K562 (cell line): ENCODE measurements around the gene MOCS3. TPM values are rescaled to one million over a fixed set of nuclear protein-coding genes. Genes with fewer than 3 reads are reported as not detected.

Source experiments
- ATAC-seq: fragments of 200-7000 bp; cut with Tn5 transposase; 3 replicates; pipeline ENCODE4 v1.9.1; 2020; ENCODE audit warnings: moderate library complexity
- BruUV-seq: library from RNA; stranded (reverse); fragments of 400-500 nt; replicated peaks from 2 replicates; lab custom pipeline; 2021; lab: Mats Ljungman, UMichigan
- CTCF ChIA-PET: fragments of 300-600 bp; formaldehyde crosslinking; extraction: SDS; loops from one replicate; lab custom pipeline; 2021; ENCODE audit warnings: low intra/inter-chr PET ratio; lab: Yijun Ruan, JAX
- POLR2A ChIA-PET: fragments of 300-600, 350-650 bp; sonication (Branson Sonifier 250); formaldehyde crosslinking; extraction: SDS; loops from one replicate; lab custom pipeline; 2021; ENCODE audit warnings: antibody characterized with exemption, inconsistent platforms; lab: Yijun Ruan, JAX
- DNase-seq, 4 experiments: peaks; one replicate each; pipeline versions ENCODE4 v3.0.0 to v3.0.0-alpha.2; 2011 to 2018; ENCODE audit warnings: low spot score in 3 of 4, mixed read lengths in 3 of 4; ENCODE audit errors: extremely low read depth in 1 of 4
- FAIRE-seq: peaks from 2 replicates; lab custom pipeline; 2011; peaks lifted over from hg19 to GRCh38; lab: Jason Lieb, UNC
- H2AFZ ChIP-seq: 2 replicates; pipeline ENCODE4 v1.6.0; 2011; ENCODE audit warnings: low read depth, low read length, control low read depth, inconsistent platforms
- H3K27ac ChIP-seq: fragments of 200-600 bp; 3 replicates; pipeline ENCODE4 v1.8.0; 2011; ENCODE audit warnings: low read depth, mild to moderate bottlenecking, control low read depth, inconsistent platforms, low read length, moderate library complexity, mixed read lengths; ENCODE audit errors: extremely low read depth
- H3K27me3 ChIP-seq, 2 experiments: fragments of 300-600 bp in 1 of 2; 2 replicates in 1 of 2; 3 replicates in 1 of 2; pipeline versions ENCODE4 v1.6.0 to v1.8.0; 2011; ENCODE audit warnings: inconsistent platforms in 2 of 2, low read length in 2 of 2, mild to moderate bottlenecking in 1 of 2, mixed read lengths in 1 of 2, moderate library complexity in 1 of 2; ENCODE audit not compliant: control insufficient read depth in 2 of 2, insufficient read depth in 2 of 2
- H3K36me3 ChIP-seq: fragments of 300-600 bp; 3 replicates; pipeline ENCODE4 v1.8.0; 2011; ENCODE audit warnings: mild to moderate bottlenecking, low read length, inconsistent platforms; ENCODE audit not compliant: control insufficient read depth, insufficient read depth
- H3K4me1 ChIP-seq, 2 experiments: fragments of 200-600 bp in 1 of 2; replicated peaks in 1 of 2; 2 replicates in 1 of 2; 3 replicates in 1 of 2; pipeline versions ENCODE4 v1.5.1 to v1.8.0; 2011; ENCODE audit warnings: inconsistent platforms in 2 of 2, low read length in 2 of 2, mild to moderate bottlenecking in 1 of 2, mixed read lengths in 1 of 2, moderate library complexity in 1 of 2; ENCODE audit not compliant: control insufficient read depth in 2 of 2, insufficient read depth in 2 of 2
- H3K4me2 ChIP-seq: 2 replicates; pipeline ENCODE4 v1.6.1; 2011; ENCODE audit warnings: low read length, control low read depth, inconsistent platforms, mixed read lengths; ENCODE audit not compliant: insufficient read depth
- H3K4me3 ChIP-seq: fragments of 200-600 bp; sonication (generic), shearing (Covaris generic); 2 replicates; pipeline ENCODE4 v1.5.1; 2016; ENCODE audit warnings: control low read depth, inconsistent platforms
- H3K79me2 ChIP-seq: fragments of 200-600 bp; 3 replicates; pipeline ENCODE4 v1.8.0; 2011; ENCODE audit warnings: low read length, inconsistent platforms; ENCODE audit not compliant: control insufficient read depth, insufficient read depth
- H3K9ac ChIP-seq, 2 experiments: 2 replicates each; pipeline versions ENCODE4 v1.6.0 to v1.6.1; 2011; ENCODE audit warnings: low read depth in 2 of 2, low read length in 2 of 2, control low read depth in 1 of 2, inconsistent platforms in 1 of 2, mild to moderate bottlenecking in 1 of 2, mixed read lengths in 1 of 2; ENCODE audit not compliant: insufficient read depth in 1 of 2
- H3K9me1 ChIP-seq: one replicate; pipeline ENCODE4 v1.6.0; 2011; ENCODE audit warnings: inconsistent platforms, mild to moderate bottlenecking, low read length, moderate library complexity; ENCODE audit not compliant: control insufficient read depth, insufficient read depth
- H3K9me3 ChIP-seq: replicated peaks from 2 replicates; pipeline ENCODE4 v1.5.1; 2011; ENCODE audit warnings: low read depth, low read length, inconsistent platforms; ENCODE audit not compliant: control insufficient read depth, insufficient read depth
- H4K20me1 ChIP-seq: replicated peaks from 2 replicates; pipeline ENCODE4 v1.6.1; 2011; ENCODE audit warnings: low read length, inconsistent platforms, mixed read lengths; ENCODE audit not compliant: control insufficient read depth, insufficient read depth
- ATF3 ChIP-seq, 2 experiments: fragments of 450-650 bp in 1 of 2; sonication (generic) in 1 of 2; formaldehyde crosslinking in 1 of 2; IDR thresholded peaks in 1 of 2; conservative IDR thresholded peaks in 1 of 2; 2 replicates each; pipeline versions ENCODE4 v1.6.1 to v1.8.1; 2016 to 2023; ENCODE audit warnings: mild to moderate bottlenecking in 2 of 2, moderate library complexity in 2 of 2, inconsistent platforms in 1 of 2, missing genetic modification reagents in 1 of 2
- CBFA2T2 ChIP-seq: fragments of 450-650 bp; conservative IDR thresholded peaks from 2 replicates; pipeline ENCODE4 v1.6.1; 2017; ENCODE audit warnings: mild to moderate bottlenecking
- ELK3 ChIP-seq: fragments of 450-650 bp; formaldehyde crosslinking; IDR thresholded peaks from 2 replicates; pipeline ENCODE4 v1.4.0; 2020; ENCODE audit warnings: mild to moderate bottlenecking
- EP300 ChIP-seq: IDR thresholded peaks from 2 replicates; pipeline ENCODE4 v1.6.1; 2012; ENCODE audit warnings: low read length, improper control_type of control experiment
- EWSR1 ChIP-seq: fragments of 450-650 bp; IDR thresholded peaks from 2 replicates; pipeline ENCODE4 v1.6.1; 2018; ENCODE audit warnings: borderline replicate concordance, mild to moderate bottlenecking, low read depth, moderate library complexity; ENCODE audit not compliant: partially characterized antibody
- HOXB6 ChIP-seq: fragments of 250-450 bp; sonication (Bioruptor Pico); IDR thresholded peaks from 2 replicates; pipeline ENCODE4 v1.5.1; 2022; ENCODE audit warnings: mild to moderate bottlenecking, borderline replicate concordance
- MYC ChIP-seq, 2 experiments: fragments of 250-450 bp in 1 of 2; sonication (Bioruptor Pico) in 1 of 2; IDR thresholded peaks; 2 replicates each; pipeline versions ENCODE4 v1.5.1 to v1.6.1; 2012 to 2021; ENCODE audit warnings: low read depth in 2 of 2, borderline replicate concordance in 1 of 2, improper control_type of control experiment in 1 of 2, low read length in 1 of 2, mild to moderate bottlenecking in 1 of 2, moderate library complexity in 1 of 2
- NR2F6 ChIP-seq: fragments of 450-650 bp; formaldehyde crosslinking; IDR thresholded peaks from 2 replicates; pipeline ENCODE4 v1.4.0; 2020; ENCODE audit warnings: mild to moderate bottlenecking
- RAD21 ChIP-seq, 2 experiments: fragments of 250-450 bp in 1 of 2; fragments of 450-650 bp in 1 of 2; sonication (Bioruptor Pico) in 1 of 2; formaldehyde crosslinking in 1 of 2; IDR thresholded peaks in 1 of 2; conservative IDR thresholded peaks in 1 of 2; 2 replicates each; pipeline versions ENCODE4 v1.4.0 to v1.8.0; 2020 to 2022; ENCODE audit warnings: mild to moderate bottlenecking in 2 of 2, moderate library complexity in 1 of 2
- RFX5 ChIP-seq: IDR thresholded peaks from 2 replicates; pipeline ENCODE4 v1.6.1; 2011; ENCODE audit warnings: low read depth, mild to moderate bottlenecking, improper control_type of control experiment, low read length
- RNF2 ChIP-seq: sonication (generic); IDR thresholded peaks from 2 replicates; pipeline ENCODE4 v1.6.1; 2016
- SIN3A ChIP-seq, 2 experiments: fragments of 150-350 bp in 1 of 2; IDR thresholded peaks; 2 replicates each; pipeline ENCODE4 v1.6.1; 2011 to 2016; ENCODE audit warnings: borderline replicate concordance in 2 of 2, low read depth in 2 of 2, low read length in 2 of 2, mild to moderate bottlenecking in 2 of 2, moderate library complexity in 2 of 2; ENCODE audit not compliant: control insufficient read depth in 1 of 2
- SMARCA4 ChIP-seq: fragments of 450-650 bp; IDR thresholded peaks from 2 replicates; pipeline ENCODE4 v1.6.1; 2016
- TBP ChIP-seq: optimal IDR thresholded peaks from 2 replicates; pipeline ENCODE3; 2011; ENCODE audit warnings: low read depth, low read length, improper control_type of control experiment
- TFAP4 ChIP-seq: sonication (generic); formaldehyde crosslinking; IDR thresholded peaks from 2 replicates; pipeline ENCODE4 v1.8.0; 2022; ENCODE audit warnings: missing genetic modification reagents, mild to moderate bottlenecking, moderate library complexity, borderline replicate concordance
- ZBTB7A ChIP-seq: IDR thresholded peaks from 2 replicates; pipeline ENCODE4 v1.6.1; 2011; ENCODE audit warnings: low read depth, mild to moderate bottlenecking, low read length, moderate library complexity, borderline replicate concordance; ENCODE audit not compliant: control insufficient read depth
- in situ Hi-C: fragments of 300-500 bp; cut with MboI; formaldehyde crosslinking; loops from 4 replicates; pipeline ENCODE4 v1.15.0; 2018; ENCODE audit warnings: inconsistent platforms, mixed read lengths
- intact Hi-C: fragments of 100-400 bp; cut with micrococcal nuclease; formaldehyde crosslinking; loops from 2 replicates; pipeline ENCODE4 v1.14.2; 2022
- polyA plus RNA-seq, 8 experiments: library from polyadenylated mRNA; depleted of rRNA in 4 of 8; stranded (reverse) in 5 of 8; unstranded in 3 of 8; fragments of >200 nt; fragmentation: Nextera tagmentation in 2 of 8; fragmentation: Illumina TruSeq in 1 of 8; extraction: Ambion mirVana in 2 of 8; extraction: Trizol in 1 of 8; gene quantifications; 2 replicates each; pipeline versions ENCODE4 v1.2.1 to v1.2.3, GENCODE V29; 2011 to 2014; ENCODE audit warnings: inconsistent platforms in 1 of 8, missing spikeins in 1 of 8
- total RNA-seq, 7 experiments: library from RNA; depleted of rRNA in 6 of 7; stranded (reverse); fragments of >200 nt in 6 of 7; fragmentation: Illumina TruSeq in 2 of 7; extraction: Trizol in 2 of 7; gene quantifications; 2 replicates each; pipeline versions ENCODE4 v1.2.1 to v1.2.3, GENCODE V29; 2011 to 2021; ENCODE audit warnings: low replicate concordance in 1 of 7
- TF ChIP-seq, protein P1 (sequence below): fragments of 450-650 bp; formaldehyde crosslinking; IDR thresholded peaks from 2 replicates; pipeline ENCODE4 v1.4.0; 2020; ENCODE audit warnings: mild to moderate bottlenecking, moderate library complexity

MOCS3 gene
- total and polyA plus RNA-seq, 9 of the 15 experiments (the other 6 are each of a cell fraction or from before 2014, with no cell fraction given) = 0.70 to 6.2 (median 2.9) TPM

DNA sequence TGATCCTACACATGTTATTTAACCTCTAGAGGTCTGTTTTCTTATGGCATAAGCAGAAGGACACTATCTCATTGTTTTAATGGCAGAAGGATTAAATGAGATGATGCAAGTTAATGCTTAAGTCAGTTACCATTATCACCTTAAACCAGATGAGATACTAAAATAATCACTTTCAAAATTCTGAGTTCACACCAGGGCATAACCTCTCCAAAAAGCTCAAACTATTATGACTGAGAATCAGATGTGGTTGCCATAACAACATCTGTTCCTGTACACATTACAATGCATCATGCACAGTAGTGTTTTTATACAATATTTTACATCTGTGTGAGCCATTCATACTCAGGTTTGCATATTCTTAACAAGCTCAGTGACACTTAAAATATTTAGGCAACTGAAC is 37.6 kb upstream of the MOCS3 start:
- H3K36me3 ChIP-seq = peaks cover 90% of the 10 kb centered on the region
- in situ Hi-C loops (no loop called here), intact Hi-C loops (no loop called here)
- H3K9me1 ChIP-seq = no peaks in the 10 kb centered on the region
- ChIA-PET POLR2A (interaction anchor here (1.5 to 3.0 kb wide), 6 partner anchors 10 to 56 kb away, joined by 4 to 25 read pairs (median 10); partner anchors contain the start of gene ADNP), CTCF (no interaction called here)
- BruUV-seq = no TSS peak
- H3K4me3 ChIP-seq = no peak overlapping the region
- no peaks in the 10 kb centered on the region for H3K27me3 ChIP-seq
- no peaks in the 10 kb centered on the region for H3K9me3 ChIP-seq
- FAIRE-seq (no peak), DNase-seq (no peak), ATAC-seq (no peak)
- H4K20me1 ChIP-seq = peaks cover 43% of the 10 kb centered on the region
- no peak overlapping the region for H3K27ac ChIP-seq
- H3K4me2 ChIP-seq = no peak overlapping the region
- peaks cover 98% of the 10 kb centered on the region for H3K79me2 ChIP-seq
- peaks cover 0 to 28% of the 10 kb centered on the region in 2 experiments; a peak in 2 of 5 replicates for H3K4me1 ChIP-seq
- no peak overlapping the region for H2AFZ ChIP-seq
- H3K9ac ChIP-seq = no peak overlapping the region
- TF ChIP-seq, protein P1, sequence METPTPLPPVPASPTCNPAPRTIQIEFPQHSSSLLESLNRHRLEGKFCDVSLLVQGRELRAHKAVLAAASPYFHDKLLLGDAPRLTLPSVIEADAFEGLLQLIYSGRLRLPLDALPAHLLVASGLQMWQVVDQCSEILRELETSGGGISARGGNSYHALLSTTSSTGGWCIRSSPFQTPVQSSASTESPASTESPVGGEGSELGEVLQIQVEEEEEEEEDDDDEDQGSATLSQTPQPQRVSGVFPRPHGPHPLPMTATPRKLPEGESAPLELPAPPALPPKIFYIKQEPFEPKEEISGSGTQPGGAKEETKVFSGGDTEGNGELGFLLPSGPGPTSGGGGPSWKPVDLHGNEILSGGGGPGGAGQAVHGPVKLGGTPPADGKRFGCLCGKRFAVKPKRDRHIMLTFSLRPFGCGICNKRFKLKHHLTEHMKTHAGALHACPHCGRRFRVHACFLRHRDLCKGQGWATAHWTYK (CRISPR knock-in tag) = no peak
- no peak for TF ChIP-seq ZBTB7A
- no peak for TF ChIP-seq TBP
- no peak for TF ChIP-seq NR2F6 (CRISPR knock-in tag)
- TF ChIP-seq RNF2 = no peak
- TF ChIP-seq RFX5 = no peak
- TF ChIP-seq RAD21 (CRISPR knock-in tag; conservative IDR thresholded peaks at IDR 0.05 in 1 of 2, IDR thresholded peaks at IDR 0.05 in 1 of 2) = no peak
- TF ChIP-seq ATF3 (IDR thresholded peaks at IDR 0.05) = peak; percentile 41; the same call in 1 of the 2 replicates
- TF ChIP-seq ATF3 (CRISPR knock-in tag; conservative IDR thresholded peaks at IDR 0.05) = no peak
- TF ChIP-seq MYC (IDR thresholded peaks at IDR 0.05; ENCODE audit: low read depth, low read length) = no peak
- no peak for TF ChIP-seq MYC (CRISPR knock-in tag; IDR thresholded peaks at IDR 0.05; ENCODE audit: borderline replicate concordance, low read depth)
- TF ChIP-seq ELK3 (CRISPR knock-in tag) = no peak
- TF ChIP-seq SIN3A (IDR thresholded peaks at IDR 0.05; ENCODE audit: borderline replicate concordance in 2 of 2, control insufficient read depth in 1 of 2, low read depth in 2 of 2, low read length in 2 of 2) = no peak
- no peak for TF ChIP-seq EWSR1
- 0 out of 2 replicates have a peak, but pooled peaks have one; percentile 26 for TF ChIP-seq SMARCA4
- 0 out of 2 replicates have a peak, but pooled peaks have one; percentile 8 for TF ChIP-seq CBFA2T2
- no peak for TF ChIP-seq TFAP4 (CRISPR knock-in tag)
- TF ChIP-seq HOXB6 (CRISPR knock-in tag) = no peak
- 0 out of 2 replicates have a peak, but pooled peaks have one; percentile 5 for TF ChIP-seq EP300
